Mucosa of descending colon (tissue), 3 donors: ENCODE measurements around the gene SCOC. TPM values are rescaled to one million over a fixed set of nuclear protein-coding genes. Genes with fewer than 3 reads are reported as not detected.

Source experiments
- ATAC-seq: fragments of 200-7000 bp; cut with Tn5 transposase; one replicate; pipeline ENCODE4 v1.9.1; 2020; ENCODE audit warnings: mild to moderate bottlenecking, moderate library complexity
- DNase-seq, 3 donors: peaks; one replicate each; pipeline ENCODE4 v3.0.0-alpha.2; 2020
- H3K36me3 ChIP-seq: fragments of 200-600 bp; one replicate; pipeline ENCODE4 v1.8.0; 2021; ENCODE audit warnings: low read depth, mild to moderate bottlenecking
- H3K4me1 ChIP-seq: fragments of 200-600 bp; one replicate; pipeline ENCODE4 v1.8.0; 2021; ENCODE audit warnings: low read depth, mild to moderate bottlenecking
- H3K4me3 ChIP-seq: fragments of 200-600 bp; one replicate; pipeline ENCODE4 v1.8.0; 2021; ENCODE audit warnings: mild to moderate bottlenecking
- H3K9me3 ChIP-seq: fragments of 200-600 bp; one replicate; pipeline ENCODE4 v1.8.0; 2021; ENCODE audit warnings: mild to moderate bottlenecking
- CTCF ChIP-seq: fragments of 200-600 bp; IDR thresholded peaks from one replicate; pipeline ENCODE4 v1.8.0; 2022; ENCODE audit warnings: antibody characterized with exemption, mild to moderate bottlenecking
- intact Hi-C, 2 donors: fragments of 100-400 bp; cut with DNase I in 1 of 2; cut with micrococcal nuclease in 1 of 2; formaldehyde crosslinking; loops; one replicate each; pipeline versions ENCODE4 v1.11.0 to v1.11.1; 2022; cut with DNase I, micrococcal nuclease
- total RNA-seq, 3 donors: library from RNA; stranded (reverse); fragmentation: NEBNext Ultra II Directional in 2 of 3; extraction: Animal tissue kit (Norgen Biotek cat#: 25700) in 2 of 3; gene quantifications; one replicate each; pipeline versions ENCODE4 v1.2.1 to v1.2.4, GENCODE V29; 2021 to 2023
- donor health status: DM: no; HTN: no; CAD: no; lungs with moderate emphysema.
- donor health status: DM: no; HTN: no; CAD: no.
- donor health status: DM: no; HTN: yes; CAD: no.

SCOC gene
- total RNA-seq, 3 donors from 2014 or later = 41.1 to 52.8 (median 51.3) TPM

GRCh38 chr4:140361099-140361498, 12.3 kb upstream of the SCOC start:
- no peaks in the 10 kb centered on the region for H3K9me3 ChIP-seq
- peaks cover 22% of the 10 kb centered on the region for H3K4me1 ChIP-seq
- ATAC-seq (no peak), DNase-seq (no peak)
- TF ChIP-seq CTCF = no peak
- H3K36me3 ChIP-seq = no peaks in the 10 kb centered on the region
- no peak overlapping the region for H3K4me3 ChIP-seq
- intact Hi-C loops = no loop called here

GRCh38 chr4:140363051-140363450, 10.4 kb upstream of the SCOC start:
- intact Hi-C loops = no loop called here
- Histone ChIP-seq H3K4me1 (peaks cover 16% of the 10 kb centered on the region), H3K36me3 (no peaks in the 10 kb centered on the region), H3K4me3 (no peak overlapping the region), H3K9me3 (no peaks in the 10 kb centered on the region)
- ATAC-seq = peak; percentile 86
- TF ChIP-seq CTCF = no peak
- DNase-seq = peak in 1 of 3 donors; percentile 61

- Histone ChIP-seq H3K4me3 (no peak overlapping the region), H3K4me1 (peaks cover 16% of the 10 kb centered on the region), H3K36me3 (no peaks in the 10 kb centered on the region), H3K9me3 (no peaks in the 10 kb centered on the region)
- DNase-seq (no peak), ATAC-seq (peak; percentile 79)
- intact Hi-C loops = no loop called here
- no peak for TF ChIP-seq CTCF
These were observed 9.9 kb upstream of the SCOC start for GRCh38 chr4:140363558-140363957.

GRCh38 chr4:140367738-140368137, 5.7 kb upstream of the SCOC start:
- Histone ChIP-seq H3K9me3 (no peaks in the 10 kb centered on the region), H3K4me3 (no peak overlapping the region), H3K4me1 (peaks cover 13% of the 10 kb centered on the region), H3K36me3 (no peaks in the 10 kb centered on the region)
- TF ChIP-seq CTCF = no peak
- DNase-seq = no peak
- intact Hi-C loops = no loop called here
- ATAC-seq = no peak

GRCh38 chr4:140368686-140369085, 4.8 kb upstream of the SCOC start:
- ATAC-seq (no peak), DNase-seq (no peak)
- no peak for TF ChIP-seq CTCF
- intact Hi-C loops = no loop called here
- H3K4me3 ChIP-seq = no peak overlapping the region
- H3K36me3 ChIP-seq = peaks cover 4% of the 10 kb centered on the region
- H3K9me3 ChIP-seq = no peaks in the 10 kb centered on the region
- peaks cover 3% of the 10 kb centered on the region for H3K4me1 ChIP-seq

GRCh38 chr4:140372751-140373327, 607 bp upstream of the SCOC start:
- H3K9me3 ChIP-seq = no peaks in the 10 kb centered on the region
- no peak for TF ChIP-seq CTCF
- H3K4me3 ChIP-seq = peak overlapping the region; percentile 59
- H3K4me1 ChIP-seq = peaks cover 8% of the 10 kb centered on the region
- ATAC-seq (peak; percentile 32), DNase-seq (peak in 1 of 3 donors; percentile 36)
- intact Hi-C loops = no loop called here
- H3K36me3 ChIP-seq = peaks cover 4% of the 10 kb centered on the region
